Ecto neural progenitor cell (in vitro differentiated cells): Measurements from ENCODE around the gene HMGN4.
"Not testable (repeated sequence)": the region's sequence is repeated elsewhere in the genome, so short reads cannot be mapped to it uniquely, and the experiment has no call there.

Experiments
- DNase-seq: peaks from one replicate; pipeline ENCODE4 v3.0.0-alpha.2; 2018; ENCODE audit warnings: low spot score

Gene HMGN4

GRCh38 chr6:26537846-26538571, at the start of gene HMGN4:
Gene HMGN4, plus strand, starts transcription at chr6:26538366. Its CDS starts 6,841 bp downstream, at chr6:26545207.
- DNase-seq = peak; percentile 89

GRCh38 chr6:26489996-26490964, 47.9 kb upstream of the HMGN4 start:
- no peak for DNase-seq

GRCh38 chr6:26491604-26492003, 46.6 kb upstream of the HMGN4 start:
- no peak for DNase-seq

GRCh38 chr6:26493258-26493657, 44.9 kb upstream of the HMGN4 start:
- no peak for DNase-seq

- no peak for DNase-seq
These were observed 44.0 kb upstream of the HMGN4 start for GRCh38 chr6:26494117-26494516.

- no peak for DNase-seq
These were observed 42.9 kb upstream of the HMGN4 start for GRCh38 chr6:26495281-26495680.

- DNase-seq = no peak
These were observed 40.6 kb upstream of the HMGN4 start for GRCh38 chr6:26497610-26498009.

GRCh38 chr6:26500102-26500501, 38.1 kb upstream of the HMGN4 start, which contains the start of gene BTN1A1:
Gene BTN1A1, plus strand, starts transcription at chr6:26500303. Its CDS starts 984 bp downstream, at chr6:26501287.
- DNase-seq = no peak

- peak; percentile 54 for DNase-seq
These were observed 36.6 kb upstream of the HMGN4 start for GRCh38 chr6:26501482-26501986.

GRCh38 chr6:26502165-26502564, 36.0 kb upstream of the HMGN4 start:
- DNase-seq = no peak

GRCh38 chr6:26502626-26503025, 35.5 kb upstream of the HMGN4 start:
- DNase-seq = no peak

- DNase-seq = no peak
These were observed 30.5 kb upstream of the HMGN4 start for GRCh38 chr6:26507658-26508057.

- not testable (repeated sequence) for DNase-seq
These were observed 27.1 kb upstream of the HMGN4 start for GRCh38 chr6:26511033-26511432.

GRCh38 chr6:26514984-26515383, 23.2 kb upstream of the HMGN4 start:
- DNase-seq = no peak

GRCh38 chr6:26516481-26517427, 21.4 kb upstream of the HMGN4 start:
- no peak for DNase-seq

GRCh38 chr6:26519359-26519758, 18.8 kb upstream of the HMGN4 start:
- no peak for DNase-seq

- DNase-seq = no peak
These were observed 17.8 kb upstream of the HMGN4 start for GRCh38 chr6:26520237-26520849.

- DNase-seq = peak; percentile 92
These were observed 17.1 kb upstream of the HMGN4 start for GRCh38 chr6:26520850-26521599.

- peak; percentile 86 for DNase-seq
These were observed 16.4 kb upstream of the HMGN4 start for GRCh38 chr6:26521600-26522391.
